Measurements from ENCODE around the gene TAOK1. TPM values are rescaled to one million over a fixed set of nuclear protein-coding genes. Genes with fewer than 3 reads are reported as not detected.
A peak's percentile ranks its signal among the peaks of the same experiment; 100 is the strongest.

The TAOK1 gene
- total and polyA plus RNA-seq, 9 of the 15 experiments (the other 6 are each of a cell fraction or from before 2014, with no cell fraction given): 3.2 to 33.1 (median 16.5) TPM

DNA sequence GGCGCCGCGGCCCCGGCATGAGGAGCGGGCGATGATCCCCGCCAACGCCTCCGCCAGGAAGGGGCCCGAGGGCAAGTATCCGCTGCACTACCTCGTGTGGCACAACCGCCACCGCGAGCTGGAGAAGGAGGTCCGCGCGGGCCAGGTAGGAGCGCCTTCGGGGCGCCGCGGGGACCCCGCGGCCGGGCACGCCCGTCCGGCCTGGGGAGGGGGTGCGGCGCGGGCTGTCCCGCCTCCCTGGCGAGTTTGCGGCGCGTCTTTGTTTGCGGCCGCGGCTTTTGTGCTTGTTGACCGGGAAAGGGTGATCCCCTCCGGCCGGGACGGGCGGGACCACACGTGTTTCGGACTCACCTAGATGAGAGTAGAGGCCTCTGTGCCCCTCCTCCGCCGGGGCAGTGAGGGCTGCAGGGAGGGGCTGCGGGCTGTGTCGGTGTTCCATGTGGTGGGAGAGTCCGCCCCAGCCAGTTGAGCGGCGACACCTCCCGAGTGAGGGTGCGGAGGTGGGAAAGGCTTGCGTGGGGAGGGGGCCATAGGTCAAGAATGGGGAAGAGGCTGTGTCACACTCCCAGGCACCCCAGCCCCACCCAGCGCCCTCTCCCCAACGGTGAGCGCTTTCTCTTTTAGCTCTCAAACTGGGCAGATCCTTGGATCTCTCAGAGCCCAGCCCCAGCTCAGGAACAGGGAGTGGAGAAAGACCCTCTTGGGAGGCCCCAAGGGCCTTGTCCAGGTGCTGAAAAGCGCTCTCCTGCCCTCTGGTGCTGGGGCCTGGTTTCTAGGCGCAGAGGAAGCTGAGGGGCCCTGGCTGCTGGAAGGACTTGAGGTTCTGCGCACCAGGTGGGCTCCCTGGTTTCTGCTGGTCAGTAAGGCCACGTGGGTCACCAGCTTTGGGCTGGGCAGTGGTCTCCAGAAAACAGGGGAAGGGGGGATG lies 203.7 kb downstream of the TAOK1 start (continued):
- TF ChIP-seq, protein P1, sequence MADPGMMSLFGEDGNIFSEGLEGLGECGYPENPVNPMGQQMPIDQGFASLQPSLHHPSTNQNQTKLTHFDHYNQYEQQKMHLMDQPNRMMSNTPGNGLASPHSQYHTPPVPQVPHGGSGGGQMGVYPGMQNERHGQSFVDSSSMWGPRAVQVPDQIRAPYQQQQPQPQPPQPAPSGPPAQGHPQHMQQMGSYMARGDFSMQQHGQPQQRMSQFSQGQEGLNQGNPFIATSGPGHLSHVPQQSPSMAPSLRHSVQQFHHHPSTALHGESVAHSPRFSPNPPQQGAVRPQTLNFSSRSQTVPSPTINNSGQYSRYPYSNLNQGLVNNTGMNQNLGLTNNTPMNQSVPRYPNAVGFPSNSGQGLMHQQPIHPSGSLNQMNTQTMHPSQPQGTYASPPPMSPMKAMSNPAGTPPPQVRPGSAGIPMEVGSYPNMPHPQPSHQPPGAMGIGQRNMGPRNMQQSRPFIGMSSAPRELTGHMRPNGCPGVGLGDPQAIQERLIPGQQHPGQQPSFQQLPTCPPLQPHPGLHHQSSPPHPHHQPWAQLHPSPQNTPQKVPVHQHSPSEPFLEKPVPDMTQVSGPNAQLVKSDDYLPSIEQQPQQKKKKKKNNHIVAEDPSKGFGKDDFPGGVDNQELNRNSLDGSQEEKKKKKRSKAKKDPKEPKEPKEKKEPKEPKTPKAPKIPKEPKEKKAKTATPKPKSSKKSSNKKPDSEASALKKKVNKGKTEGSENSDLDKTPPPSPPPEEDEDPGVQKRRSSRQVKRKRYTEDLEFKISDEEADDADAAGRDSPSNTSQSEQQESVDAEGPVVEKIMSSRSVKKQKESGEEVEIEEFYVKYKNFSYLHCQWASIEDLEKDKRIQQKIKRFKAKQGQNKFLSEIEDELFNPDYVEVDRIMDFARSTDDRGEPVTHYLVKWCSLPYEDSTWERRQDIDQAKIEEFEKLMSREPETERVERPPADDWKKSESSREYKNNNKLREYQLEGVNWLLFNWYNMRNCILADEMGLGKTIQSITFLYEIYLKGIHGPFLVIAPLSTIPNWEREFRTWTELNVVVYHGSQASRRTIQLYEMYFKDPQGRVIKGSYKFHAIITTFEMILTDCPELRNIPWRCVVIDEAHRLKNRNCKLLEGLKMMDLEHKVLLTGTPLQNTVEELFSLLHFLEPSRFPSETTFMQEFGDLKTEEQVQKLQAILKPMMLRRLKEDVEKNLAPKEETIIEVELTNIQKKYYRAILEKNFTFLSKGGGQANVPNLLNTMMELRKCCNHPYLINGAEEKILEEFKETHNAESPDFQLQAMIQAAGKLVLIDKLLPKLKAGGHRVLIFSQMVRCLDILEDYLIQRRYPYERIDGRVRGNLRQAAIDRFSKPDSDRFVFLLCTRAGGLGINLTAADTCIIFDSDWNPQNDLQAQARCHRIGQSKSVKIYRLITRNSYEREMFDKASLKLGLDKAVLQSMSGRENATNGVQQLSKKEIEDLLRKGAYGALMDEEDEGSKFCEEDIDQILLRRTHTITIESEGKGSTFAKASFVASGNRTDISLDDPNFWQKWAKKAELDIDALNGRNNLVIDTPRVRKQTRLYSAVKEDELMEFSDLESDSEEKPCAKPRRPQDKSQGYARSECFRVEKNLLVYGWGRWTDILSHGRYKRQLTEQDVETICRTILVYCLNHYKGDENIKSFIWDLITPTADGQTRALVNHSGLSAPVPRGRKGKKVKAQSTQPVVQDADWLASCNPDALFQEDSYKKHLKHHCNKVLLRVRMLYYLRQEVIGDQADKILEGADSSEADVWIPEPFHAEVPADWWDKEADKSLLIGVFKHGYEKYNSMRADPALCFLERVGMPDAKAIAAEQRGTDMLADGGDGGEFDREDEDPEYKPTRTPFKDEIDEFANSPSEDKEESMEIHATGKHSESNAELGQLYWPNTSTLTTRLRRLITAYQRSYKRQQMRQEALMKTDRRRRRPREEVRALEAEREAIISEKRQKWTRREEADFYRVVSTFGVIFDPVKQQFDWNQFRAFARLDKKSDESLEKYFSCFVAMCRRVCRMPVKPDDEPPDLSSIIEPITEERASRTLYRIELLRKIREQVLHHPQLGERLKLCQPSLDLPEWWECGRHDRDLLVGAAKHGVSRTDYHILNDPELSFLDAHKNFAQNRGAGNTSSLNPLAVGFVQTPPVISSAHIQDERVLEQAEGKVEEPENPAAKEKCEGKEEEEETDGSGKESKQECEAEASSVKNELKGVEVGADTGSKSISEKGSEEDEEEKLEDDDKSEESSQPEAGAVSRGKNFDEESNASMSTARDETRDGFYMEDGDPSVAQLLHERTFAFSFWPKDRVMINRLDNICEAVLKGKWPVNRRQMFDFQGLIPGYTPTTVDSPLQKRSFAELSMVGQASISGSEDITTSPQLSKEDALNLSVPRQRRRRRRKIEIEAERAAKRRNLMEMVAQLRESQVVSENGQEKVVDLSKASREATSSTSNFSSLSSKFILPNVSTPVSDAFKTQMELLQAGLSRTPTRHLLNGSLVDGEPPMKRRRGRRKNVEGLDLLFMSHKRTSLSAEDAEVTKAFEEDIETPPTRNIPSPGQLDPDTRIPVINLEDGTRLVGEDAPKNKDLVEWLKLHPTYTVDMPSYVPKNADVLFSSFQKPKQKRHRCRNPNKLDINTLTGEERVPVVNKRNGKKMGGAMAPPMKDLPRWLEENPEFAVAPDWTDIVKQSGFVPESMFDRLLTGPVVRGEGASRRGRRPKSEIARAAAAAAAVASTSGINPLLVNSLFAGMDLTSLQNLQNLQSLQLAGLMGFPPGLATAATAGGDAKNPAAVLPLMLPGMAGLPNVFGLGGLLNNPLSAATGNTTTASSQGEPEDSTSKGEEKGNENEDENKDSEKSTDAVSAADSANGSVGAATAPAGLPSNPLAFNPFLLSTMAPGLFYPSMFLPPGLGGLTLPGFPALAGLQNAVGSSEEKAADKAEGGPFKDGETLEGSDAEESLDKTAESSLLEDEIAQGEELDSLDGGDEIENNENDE (IDR thresholded peaks at IDR 0.05; ENCODE audit: low read depth, low read length): no peak
- no peak for TF ChIP-seq SRSF7 (optimal IDR thresholded peaks at IDR 0.05; ENCODE audit: low read depth, low read length)
- no peak for TF ChIP-seq ZNF3 (CRISPR knock-in tag; IDR thresholded peaks at IDR 0.05)
- TF ChIP-seq, protein P2, sequence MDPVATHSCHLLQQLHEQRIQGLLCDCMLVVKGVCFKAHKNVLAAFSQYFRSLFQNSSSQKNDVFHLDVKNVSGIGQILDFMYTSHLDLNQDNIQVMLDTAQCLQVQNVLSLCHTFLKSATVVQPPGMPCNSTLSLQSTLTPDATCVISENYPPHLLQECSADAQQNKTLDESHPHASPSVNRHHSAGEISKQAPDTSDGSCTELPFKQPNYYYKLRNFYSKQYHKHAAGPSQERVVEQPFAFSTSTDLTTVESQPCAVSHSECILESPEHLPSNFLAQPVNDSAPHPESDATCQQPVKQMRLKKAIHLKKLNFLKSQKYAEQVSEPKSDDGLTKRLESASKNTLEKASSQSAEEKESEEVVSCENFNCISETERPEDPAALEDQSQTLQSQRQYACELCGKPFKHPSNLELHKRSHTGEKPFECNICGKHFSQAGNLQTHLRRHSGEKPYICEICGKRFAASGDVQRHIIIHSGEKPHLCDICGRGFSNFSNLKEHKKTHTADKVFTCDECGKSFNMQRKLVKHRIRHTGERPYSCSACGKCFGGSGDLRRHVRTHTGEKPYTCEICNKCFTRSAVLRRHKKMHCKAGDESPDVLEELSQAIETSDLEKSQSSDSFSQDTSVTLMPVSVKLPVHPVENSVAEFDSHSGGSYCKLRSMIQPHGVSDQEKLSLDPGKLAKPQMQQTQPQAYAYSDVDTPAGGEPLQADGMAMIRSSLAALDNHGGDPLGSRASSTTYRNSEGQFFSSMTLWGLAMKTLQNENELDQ (CRISPR knock-in tag; IDR thresholded peaks at IDR 0.05; ENCODE audit: borderline replicate concordance): 0 out of 2 replicates have a peak, but pooled peaks have one; percentile 60
- TF ChIP-seq, protein P3, sequence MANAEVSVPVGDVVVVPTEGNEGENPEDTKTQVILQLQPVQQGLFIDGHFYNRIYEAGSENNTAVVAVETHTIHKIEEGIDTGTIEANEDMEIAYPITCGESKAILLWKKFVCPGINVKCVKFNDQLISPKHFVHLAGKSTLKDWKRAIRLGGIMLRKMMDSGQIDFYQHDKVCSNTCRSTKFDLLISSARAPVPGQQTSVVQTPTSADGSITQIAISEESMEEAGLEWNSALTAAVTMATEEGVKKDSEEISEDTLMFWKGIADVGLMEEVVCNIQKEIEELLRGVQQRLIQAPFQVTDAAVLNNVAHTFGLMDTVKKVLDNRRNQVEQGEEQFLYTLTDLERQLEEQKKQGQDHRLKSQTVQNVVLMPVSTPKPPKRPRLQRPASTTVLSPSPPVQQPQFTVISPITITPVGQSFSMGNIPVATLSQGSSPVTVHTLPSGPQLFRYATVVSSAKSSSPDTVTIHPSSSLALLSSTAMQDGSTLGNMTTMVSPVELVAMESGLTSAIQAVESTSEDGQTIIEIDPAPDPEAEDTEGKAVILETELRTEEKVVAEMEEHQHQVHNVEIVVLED (CRISPR knock-in tag; IDR thresholded peaks at IDR 0.05): no peak
- TF ChIP-seq PHB2 (IDR thresholded peaks at IDR 0.05; ENCODE audit: low read depth): no peak
- TF ChIP-seq SREBF1 (IDR thresholded peaks at IDR 0.05; ENCODE audit: borderline replicate concordance, low read depth, low read length): no peak
- TF ChIP-seq, protein P4, sequence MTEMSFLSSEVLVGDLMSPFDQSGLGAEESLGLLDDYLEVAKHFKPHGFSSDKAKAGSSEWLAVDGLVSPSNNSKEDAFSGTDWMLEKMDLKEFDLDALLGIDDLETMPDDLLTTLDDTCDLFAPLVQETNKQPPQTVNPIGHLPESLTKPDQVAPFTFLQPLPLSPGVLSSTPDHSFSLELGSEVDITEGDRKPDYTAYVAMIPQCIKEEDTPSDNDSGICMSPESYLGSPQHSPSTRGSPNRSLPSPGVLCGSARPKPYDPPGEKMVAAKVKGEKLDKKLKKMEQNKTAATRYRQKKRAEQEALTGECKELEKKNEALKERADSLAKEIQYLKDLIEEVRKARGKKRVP (CRISPR knock-in tag; IDR thresholded peaks at IDR 0.05): no peak

Measured in K562 (cell line).